ENCODE measurements around the gene ANO6. TPM values are rescaled to one million over a fixed set of nuclear protein-coding genes. Genes with fewer than 3 reads are reported as not detected.

ANO6 gene
- total RNA-seq, 1 experiment from 2014 or later: 46.8 TPM

GRCh38 chr12:45232146-45232755 lies 16.4 kb downstream of the ANO6 start (continued):
- TF ChIP-seq AFF4 (CRISPR knock-in tag; IDR thresholded peaks at IDR 0.05; ENCODE audit: borderline replicate concordance) (no peak), JUN (CRISPR knock-in tag; IDR thresholded peaks at IDR 0.05) (no peak), TP53 (CRISPR knock-in tag; IDR thresholded peaks at IDR 0.05) (no peak), E2F4 (CRISPR knock-in tag; IDR thresholded peaks at IDR 0.05; ENCODE audit: borderline replicate concordance, low read depth) (no peak), ATF3 (CRISPR knock-in tag; conservative IDR thresholded peaks at IDR 0.05) (no peak), USF2 (CRISPR knock-in tag; IDR thresholded peaks at IDR 0.05) (no peak)

- ATAC-seq (peak; percentile 77), DNase-seq (ENCODE audit: low spot score) (peak; percentile 29)
- Mint-ChIP-seq H3K4me3 (peak overlapping the region; percentile 29), H3K9me3 (peaks cover 7% of the 10 kb centered on the region; the same call in 1 of the 2 replicates), H3K4me1 (peaks cover 73% of the 10 kb centered on the region), H3K36me3 (peaks cover 20% of the 10 kb centered on the region), H3K27ac (peak overlapping the region; percentile 98), H3K27me3 (ENCODE audit: low read depth) (no peaks in the 10 kb centered on the region)
- TF ChIP-seq SMAD4 (CRISPR knock-in tag; IDR thresholded peaks at IDR 0.05) (no peak), NFYB (CRISPR knock-in tag; conservative IDR thresholded peaks at IDR 0.05; ENCODE audit: low read depth) (no peak), ETV6 (CRISPR knock-in tag; IDR thresholded peaks at IDR 0.05) (0 out of 2 replicates have a peak, but pooled peaks have one; percentile 59), ZNF512 (CRISPR knock-in tag; IDR thresholded peaks at IDR 0.05; ENCODE audit: borderline replicate concordance) (no peak), ZNF232 (CRISPR knock-in tag; IDR thresholded peaks at IDR 0.05) (no peak), ZNF219 (CRISPR knock-in tag; IDR thresholded peaks at IDR 0.05; ENCODE audit: borderline replicate concordance) (no peak), ZNF671 (CRISPR knock-in tag; IDR thresholded peaks at IDR 0.05) (no peak)
- ChIA-PET CTCF (interaction anchor here (0.7 to 1.8 kb wide), 5 partner anchors 12 to 132 kb away, joined by 3 to 6 read pairs (median 4); partner anchors contain the start of gene ANO6), POLR2A (interaction anchor here (1.4 to 2.1 kb wide), 3 partner anchors 11 to 18 kb away, joined by 4 to 6 read pairs (median 5); no protein-coding TSS in a partner anchor)
Observed at GRCh38 chr12:45232756-45233372, 17.0 kb downstream of the ANO6 start.

All from WTC11 (cell line).